HepG2 (cell line): ENCODE results near the gene PKDREJ. TPM values are rescaled to one million over a fixed set of nuclear protein-coding genes. Genes with fewer than 3 reads are reported as not detected.

Source experiments
- AKAP8 ChIP-seq: sonication (generic); formaldehyde crosslinking; IDR thresholded peaks from 2 replicates; pipeline ENCODE4 v1.5.1; 2020; ENCODE audit warnings: mild to moderate bottlenecking, missing genetic modification reagents
- ESRRA ChIP-seq: sonication (generic); formaldehyde crosslinking; IDR thresholded peaks from 2 replicates; pipeline ENCODE4 v1.5.1; 2020; ENCODE audit warnings: mild to moderate bottlenecking, low read depth, missing genetic modification reagents
- IRF2 ChIP-seq: IDR thresholded peaks from 2 replicates; pipeline ENCODE4 v1.6.1; 2018; ENCODE audit warnings: missing genetic modification reagents, missing compliant biosample characterization
- MED13 ChIP-seq: sonication (generic); formaldehyde crosslinking; IDR thresholded peaks from 2 replicates; pipeline ENCODE4 v1.5.0; 2020; ENCODE audit warnings: missing genetic modification reagents
- MTA1 ChIP-seq: sonication (generic); formaldehyde crosslinking; IDR thresholded peaks from 2 replicates; pipeline ENCODE4 v1.4.0; 2020; ENCODE audit warnings: missing genetic modification reagents, mild to moderate bottlenecking, borderline replicate concordance
- MTA3 ChIP-seq: sonication (generic); formaldehyde crosslinking; IDR thresholded peaks from 2 replicates; pipeline ENCODE4 v1.4.0; 2020; ENCODE audit warnings: missing genetic modification reagents
- NFKBIZ ChIP-seq: IDR thresholded peaks from 2 replicates; pipeline ENCODE4 v1.6.1; 2018; ENCODE audit warnings: missing genetic modification reagents, missing compliant biosample characterization
- POLR2A ChIP-seq, 2 experiments: IDR thresholded peaks; 2 replicates each; pipeline ENCODE4 v1.6.1; 2011; ENCODE audit warnings: low read depth in 2 of 2, low read length in 2 of 2, mild to moderate bottlenecking in 1 of 2, moderate library complexity in 1 of 2; ENCODE audit not compliant: insufficient read depth in 1 of 2
- SALL1 ChIP-seq: sonication (generic); formaldehyde crosslinking; IDR thresholded peaks from 2 replicates; pipeline ENCODE4 v1.8.0; 2022; ENCODE audit warnings: mild to moderate bottlenecking, missing genetic modification reagents
- SMAD3 ChIP-seq: sonication (generic); formaldehyde crosslinking; IDR thresholded peaks from 2 replicates; pipeline ENCODE4 v1.4.0; 2020; ENCODE audit warnings: missing genetic modification reagents
- SMAD9 ChIP-seq: sonication (generic); formaldehyde crosslinking; IDR thresholded peaks from 2 replicates; pipeline ENCODE4 v1.5.1; 2020; ENCODE audit warnings: mild to moderate bottlenecking, missing genetic modification reagents
- SMARCC2 ChIP-seq: fragments of 450-650 bp; IDR thresholded peaks from 2 replicates; pipeline ENCODE4 v1.6.1; 2017; ENCODE audit warnings: antibody characterized with exemption, mild to moderate bottlenecking
- WIZ ChIP-seq: sonication (generic); formaldehyde crosslinking; IDR thresholded peaks from 2 replicates; pipeline ENCODE4 v1.5.1; 2020; ENCODE audit warnings: mild to moderate bottlenecking, missing genetic modification reagents
- ZBTB21 ChIP-seq: sonication (generic); formaldehyde crosslinking; IDR thresholded peaks from 2 replicates; pipeline ENCODE4 v1.4.0; 2020; ENCODE audit warnings: missing genetic modification reagents
- ZNF317 ChIP-seq: sonication (generic); formaldehyde crosslinking; IDR thresholded peaks from 2 replicates; pipeline ENCODE4 v1.5.0; 2020; ENCODE audit warnings: mild to moderate bottlenecking, missing genetic modification reagents
- ZNF383 ChIP-seq: sonication (generic); formaldehyde crosslinking; IDR thresholded peaks from 2 replicates; pipeline ENCODE4 v1.4.0; 2020; ENCODE audit warnings: missing genetic modification reagents, mild to moderate bottlenecking, borderline replicate concordance
- ZNF557 ChIP-seq: sonication (generic); formaldehyde crosslinking; IDR thresholded peaks from 2 replicates; pipeline ENCODE4 v1.4.0; 2020; ENCODE audit warnings: missing genetic modification reagents
- ZNF589 ChIP-seq: sonication (generic); formaldehyde crosslinking; conservative IDR thresholded peaks from 2 replicates; pipeline ENCODE4 v1.8.0; 2022; ENCODE audit warnings: mild to moderate bottlenecking, moderate library complexity, missing genetic modification reagents
- ZNF616 ChIP-seq: sonication (generic); formaldehyde crosslinking; IDR thresholded peaks from 2 replicates; pipeline ENCODE4 v1.5.0; 2020; ENCODE audit warnings: low read depth, mild to moderate bottlenecking, missing genetic modification reagents
- polyA plus RNA-seq, 8 experiments: library from polyadenylated mRNA; depleted of rRNA in 3 of 8; stranded (reverse) in 7 of 8; unstranded in 1 of 8; fragments of >200 nt; fragmentation: Illumina TruSeq in 4 of 8; extraction: Trizol in 4 of 8; gene quantifications; 2 replicates each; pipeline versions ENCODE4 v1.2.1 to v1.2.3, GENCODE V29; 2011 to 2016; ENCODE audit warnings: low read depth in 4 of 8, missing spikeins in 1 of 8, mixed read lengths in 1 of 8; ENCODE audit not compliant: insufficient read depth in 1 of 8
- total RNA-seq, 5 experiments: library from RNA; depleted of rRNA; stranded (reverse); fragments of >200 nt; fragmentation: Illumina TruSeq; extraction: Trizol; gene quantifications; 2 replicates each; pipeline ENCODE4 v1.2.3, GENCODE V29; 2016; ENCODE audit warnings: low read depth in 1 of 5
- TF ChIP-seq, protein P1 (sequence below): sonication (generic); formaldehyde crosslinking; IDR thresholded peaks from 2 replicates; pipeline ENCODE4 v1.5.0; 2020; ENCODE audit warnings: mild to moderate bottlenecking, missing genetic modification reagents
- TF ChIP-seq, protein P2 (sequence below): sonication (generic); formaldehyde crosslinking; IDR thresholded peaks from 2 replicates; pipeline ENCODE4 v1.4.0; 2020; ENCODE audit warnings: low read depth, mild to moderate bottlenecking, missing genetic modification reagents
- TF ChIP-seq, protein P3 (sequence below): conservative IDR thresholded peaks from 2 replicates; pipeline ENCODE4 v1.6.1; 2018; ENCODE audit warnings: missing genetic modification reagents
- TF ChIP-seq, protein P4 (sequence below): sonication (generic); formaldehyde crosslinking; conservative IDR thresholded peaks from 2 replicates; pipeline ENCODE4 v1.4.0; 2020; ENCODE audit warnings: mild to moderate bottlenecking, missing genetic modification reagents, moderate library complexity

The PKDREJ gene
- total and polyA plus RNA-seq, 2 of the 13 experiments (the other 11 are each of a cell fraction or from before 2014, with no cell fraction given), result not detected

DNA sequence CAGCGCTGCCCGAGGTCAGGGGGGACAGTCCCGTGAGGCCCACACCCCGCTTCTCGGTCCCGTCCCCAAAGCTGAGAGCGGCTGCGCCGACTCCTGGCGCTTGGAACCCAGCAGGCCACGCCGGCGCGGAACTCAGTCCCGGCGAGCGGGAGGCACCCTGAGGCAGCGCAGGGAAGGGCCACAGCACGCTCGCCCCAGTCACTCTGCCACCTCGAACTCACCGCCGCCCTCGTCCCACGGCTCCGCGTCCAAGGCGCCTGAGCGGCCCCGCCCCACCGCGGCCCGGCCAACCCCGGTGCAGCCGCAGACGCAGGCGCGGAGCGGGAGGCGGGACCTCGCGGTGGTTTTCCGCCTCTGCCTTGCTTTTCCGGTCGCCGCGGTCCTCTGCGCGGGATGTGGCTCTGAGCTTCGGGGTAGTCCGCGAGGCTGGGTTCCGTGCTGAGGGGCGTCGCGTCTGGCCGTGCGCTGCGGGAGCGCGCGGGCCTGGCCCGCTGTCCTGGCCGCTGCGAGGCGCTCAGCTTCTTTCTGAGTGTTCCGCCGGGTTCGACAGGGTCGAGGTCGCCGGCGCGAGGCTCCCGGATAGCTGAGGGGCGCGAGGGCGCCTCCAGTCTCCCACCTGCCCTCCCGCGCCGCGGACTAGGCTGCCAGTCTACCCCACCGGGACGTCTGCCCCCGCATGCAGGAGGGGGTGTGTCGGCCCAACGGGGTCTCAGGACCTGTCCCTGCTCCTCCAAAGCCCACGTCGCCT is 12.9 kb downstream of the PKDREJ start, which contains the start of gene CDPF1 (continued):
- TF ChIP-seq, protein P1, sequence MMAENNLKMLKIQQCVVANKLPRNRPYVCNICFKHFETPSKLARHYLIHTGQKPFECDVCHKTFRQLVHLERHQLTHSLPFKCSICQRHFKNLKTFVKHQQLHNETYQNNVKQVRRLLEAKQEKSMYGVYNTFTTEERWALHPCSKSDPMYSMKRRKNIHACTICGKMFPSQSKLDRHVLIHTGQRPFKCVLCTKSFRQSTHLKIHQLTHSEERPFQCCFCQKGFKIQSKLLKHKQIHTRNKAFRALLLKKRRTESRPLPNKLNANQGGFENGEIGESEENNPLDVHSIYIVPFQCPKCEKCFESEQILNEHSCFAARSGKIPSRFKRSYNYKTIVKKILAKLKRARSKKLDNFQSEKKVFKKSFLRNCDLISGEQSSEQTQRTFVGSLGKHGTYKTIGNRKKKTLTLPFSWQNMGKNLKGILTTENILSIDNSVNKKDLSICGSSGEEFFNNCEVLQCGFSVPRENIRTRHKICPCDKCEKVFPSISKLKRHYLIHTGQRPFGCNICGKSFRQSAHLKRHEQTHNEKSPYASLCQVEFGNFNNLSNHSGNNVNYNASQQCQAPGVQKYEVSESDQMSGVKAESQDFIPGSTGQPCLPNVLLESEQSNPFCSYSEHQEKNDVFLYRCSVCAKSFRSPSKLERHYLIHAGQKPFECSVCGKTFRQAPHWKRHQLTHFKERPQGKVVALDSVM (CRISPR knock-in tag), result 0 out of 2 replicates have a peak, but pooled peaks have one; percentile 13
- TF ChIP-seq POLR2A (IDR thresholded peaks at IDR 0.05; ENCODE audit: insufficient read depth in 1 of 2, low read depth in 2 of 2, low read length in 2 of 2) (peak; percentile 80 to 97), MED13 (CRISPR knock-in tag) (peak; percentile 62), ZNF616 (CRISPR knock-in tag) (peak; percentile 81; the same call in 1 of the 2 replicates), ZNF557 (CRISPR knock-in tag) (no peak), MTA3 (CRISPR knock-in tag) (no peak), ZBTB21 (CRISPR knock-in tag) (no peak), MTA1 (no peak), ZNF589 (0 out of 2 replicates have a peak, but pooled peaks have one; percentile 59), SMARCC2 (no peak), SMAD3 (CRISPR knock-in tag) (peak; percentile 63; the same call in 1 of the 2 replicates), WIZ (CRISPR knock-in tag) (no peak; the same call in 1 of the 2 replicates), ZNF383 (no peak; the same call in 1 of the 2 replicates), IRF2 (CRISPR knock-in tag) (peak; percentile 44; the same call in 1 of the 2 replicates), NFKBIZ (CRISPR knock-in tag) (peak; percentile 74; the same call in 1 of the 2 replicates), ZNF317 (CRISPR knock-in tag) (0 out of 2 replicates have a peak, but pooled peaks have one; percentile 13), AKAP8 (CRISPR knock-in tag) (peak; percentile 60; the same call in 1 of the 2 replicates), ESRRA (CRISPR knock-in tag) (peak; percentile 72), SMAD9 (CRISPR knock-in tag) (no peak), SALL1 (CRISPR knock-in tag) (peak; percentile 66; the same call in 1 of the 2 replicates)
- TF ChIP-seq, protein P2, sequence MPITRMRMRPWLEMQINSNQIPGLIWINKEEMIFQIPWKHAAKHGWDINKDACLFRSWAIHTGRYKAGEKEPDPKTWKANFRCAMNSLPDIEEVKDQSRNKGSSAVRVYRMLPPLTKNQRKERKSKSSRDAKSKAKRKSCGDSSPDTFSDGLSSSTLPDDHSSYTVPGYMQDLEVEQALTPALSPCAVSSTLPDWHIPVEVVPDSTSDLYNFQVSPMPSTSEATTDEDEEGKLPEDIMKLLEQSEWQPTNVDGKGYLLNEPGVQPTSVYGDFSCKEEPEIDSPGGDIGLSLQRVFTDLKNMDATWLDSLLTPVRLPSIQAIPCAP (CRISPR knock-in tag), result peak; percentile 24; the same call in 1 of the 2 replicates
- TF ChIP-seq, protein P3, sequence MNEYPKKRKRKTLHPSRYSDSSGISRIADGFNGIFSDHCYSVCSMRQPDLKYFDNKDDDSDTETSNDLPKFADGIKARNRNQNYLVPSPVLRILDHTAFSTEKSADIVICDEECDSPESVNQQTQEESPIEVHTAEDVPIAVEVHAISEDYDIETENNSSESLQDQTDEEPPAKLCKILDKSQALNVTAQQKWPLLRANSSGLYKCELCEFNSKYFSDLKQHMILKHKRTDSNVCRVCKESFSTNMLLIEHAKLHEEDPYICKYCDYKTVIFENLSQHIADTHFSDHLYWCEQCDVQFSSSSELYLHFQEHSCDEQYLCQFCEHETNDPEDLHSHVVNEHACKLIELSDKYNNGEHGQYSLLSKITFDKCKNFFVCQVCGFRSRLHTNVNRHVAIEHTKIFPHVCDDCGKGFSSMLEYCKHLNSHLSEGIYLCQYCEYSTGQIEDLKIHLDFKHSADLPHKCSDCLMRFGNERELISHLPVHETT, result no peak; the same call in none of the 2 replicates
- TF ChIP-seq, protein P4, sequence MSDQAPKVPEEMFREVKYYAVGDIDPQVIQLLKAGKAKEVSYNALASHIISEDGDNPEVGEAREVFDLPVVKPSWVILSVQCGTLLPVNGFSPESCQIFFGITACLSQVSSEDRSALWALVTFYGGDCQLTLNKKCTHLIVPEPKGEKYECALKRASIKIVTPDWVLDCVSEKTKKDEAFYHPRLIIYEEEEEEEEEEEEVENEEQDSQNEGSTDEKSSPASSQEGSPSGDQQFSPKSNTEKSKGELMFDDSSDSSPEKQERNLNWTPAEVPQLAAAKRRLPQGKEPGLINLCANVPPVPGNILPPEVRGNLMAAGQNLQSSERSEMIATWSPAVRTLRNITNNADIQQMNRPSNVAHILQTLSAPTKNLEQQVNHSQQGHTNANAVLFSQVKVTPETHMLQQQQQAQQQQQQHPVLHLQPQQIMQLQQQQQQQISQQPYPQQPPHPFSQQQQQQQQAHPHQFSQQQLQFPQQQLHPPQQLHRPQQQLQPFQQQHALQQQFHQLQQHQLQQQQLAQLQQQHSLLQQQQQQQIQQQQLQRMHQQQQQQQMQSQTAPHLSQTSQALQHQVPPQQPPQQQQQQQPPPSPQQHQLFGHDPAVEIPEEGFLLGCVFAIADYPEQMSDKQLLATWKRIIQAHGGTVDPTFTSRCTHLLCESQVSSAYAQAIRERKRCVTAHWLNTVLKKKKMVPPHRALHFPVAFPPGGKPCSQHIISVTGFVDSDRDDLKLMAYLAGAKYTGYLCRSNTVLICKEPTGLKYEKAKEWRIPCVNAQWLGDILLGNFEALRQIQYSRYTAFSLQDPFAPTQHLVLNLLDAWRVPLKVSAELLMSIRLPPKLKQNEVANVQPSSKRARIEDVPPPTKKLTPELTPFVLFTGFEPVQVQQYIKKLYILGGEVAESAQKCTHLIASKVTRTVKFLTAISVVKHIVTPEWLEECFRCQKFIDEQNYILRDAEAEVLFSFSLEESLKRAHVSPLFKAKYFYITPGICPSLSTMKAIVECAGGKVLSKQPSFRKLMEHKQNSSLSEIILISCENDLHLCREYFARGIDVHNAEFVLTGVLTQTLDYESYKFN (CRISPR knock-in tag), result 0 out of 2 replicates have a peak, but pooled peaks have one; percentile 36
